Measurements from ENCODE around the gene TPD52L1. TPM values are rescaled to one million over a fixed set of nuclear protein-coding genes. Genes with fewer than 3 reads are reported as not detected.

TPD52L1 gene
- total and polyA plus RNA-seq, 2 of the 4 experiments (the other 2 are of a cell fraction), result 10.2 to 13.5 TPM

GRCh38 chr6:125169522-125169921 is 15.9 kb downstream of the TPD52L1 start:
- WGBS, 2 experiments (ENCODE audit: extremely low coverage in 2 of 2, insufficient read length in 1 of 2), result 71% methylated on average over 1 of the region's 3 CpGs; no CpG with 5 or more reads in 1 of the 2 experiments
- ChIA-PET POLR2A (ENCODE audit: unreplicated experiment) (no interaction called here), CTCF (interaction anchor here (1.3 kb wide), 1 partner anchor 16 kb away, joined by 3 read pairs; the partner anchor contains the start of gene TPD52L1)
- Histone ChIP-seq H4K20me1 (ENCODE audit: insufficient read depth, low read length) (no peaks in the 10 kb centered on the region), H3K9me3 (ENCODE audit: control insufficient read depth, insufficient read depth, low read length) (no peaks in the 10 kb centered on the region), H3K4ac (ENCODE audit: low read depth, low read length) (0 out of 2 replicates have a peak overlapping the region, but pooled peaks have one; percentile 37), H3K18ac (ENCODE audit: low read depth, low read length) (0 out of 2 replicates have a peak overlapping the region, but pooled peaks have one; percentile 45), H3K14ac (replicated peaks; ENCODE audit: low read depth, low read length) (no peak overlapping the region), H3K36me3 (ENCODE audit: control insufficient read depth, insufficient read depth, low read length) (no peaks in the 10 kb centered on the region), H2AFZ (replicated peaks; ENCODE audit: low read length, poor library complexity) (no peak overlapping the region), H4K5ac (ENCODE audit: low read depth, low read length) (no peak overlapping the region), H3K56ac (ENCODE audit: extremely low read depth, insufficient read depth, low read length) (no peak overlapping the region), H2BK20ac (ENCODE audit: low read depth, low read length) (peak overlapping the region; percentile 31; the same call in 1 of the 2 replicates), H3K9me1 (ENCODE audit: insufficient read depth, low read length) (0 out of 2 replicates have a peak, but pooled peaks cover 3% of the 10 kb centered on the region), H3K4me1 (ENCODE audit: control insufficient read depth, insufficient read depth, low read length) (peaks cover 5% of the 10 kb centered on the region), H2BK15ac (ENCODE audit: low read depth, low read length) (0 out of 3 replicates have a peak overlapping the region, but pooled peaks have one; percentile 4), H3K9ac (ENCODE audit: low read depth, low read length) (no peak overlapping the region), H2AK5ac (ENCODE audit: low read depth, low read length) (peak overlapping the region; percentile 10; the same call in 1 of the 2 replicates), H4K8ac (ENCODE audit: low read depth in 2 of 2, low read length in 2 of 2) (no peak overlapping the region), H3K79me1 (ENCODE audit: low read depth in 1 of 2, low read length in 2 of 2) (no peaks in the 10 kb centered on the region), H2BK5ac (ENCODE audit: low read depth, low read length, poor library complexity, severe bottlenecking) (no peak overlapping the region), H2AK9ac (replicated peaks; ENCODE audit: low read depth, low read length, poor library complexity) (no peak overlapping the region), H3K27ac (ENCODE audit: insufficient read depth, low read length) (no peak overlapping the region), H4K91ac (ENCODE audit: insufficient read depth, low read depth, low read length) (peak overlapping the region; percentile 44; the same call in 1 of the 2 replicates), H3K4me2 (ENCODE audit: low read depth, low read length) (no peak overlapping the region), H3K4me3 (ENCODE audit: insufficient read depth, low read depth, low read length) (no peak overlapping the region), H2BK120ac (ENCODE audit: low read depth, low read length) (peak overlapping the region; percentile 45; the same call in 1 of the 2 replicates), H3K27me3 (ENCODE audit: control insufficient read depth, insufficient read depth, low read length) (no peaks in the 10 kb centered on the region), H3K23ac (ENCODE audit: low read depth, low read length) (no peak overlapping the region)
- intact Hi-C loops (cut with micrococcal nuclease), result no loop called here
- BruUV-seq (replicated peaks), result no TSS peak
- no peak for TF ChIP-seq RFX5 (IDR thresholded peaks at IDR 0.05; ENCODE audit: low read depth, low read length)
- dilution Hi-C loops (cut with HindIII; ENCODE audit: low sequenced_read_pairs, unreplicated experiment), result no loop called here
- DNase-seq (no peak), ATAC-seq (ENCODE audit: low read depth) (no peak)
- in situ Hi-C loops (cut with MboI; ENCODE audit: low sequenced_read_pairs), result loop anchor here (25.0 kb wide), 1 partner anchor 593 kb away; no protein-coding TSS in a partner anchor

Data from IMR-90 (cell line).